ENCODE data around the gene GSTM4.

Gene GSTM4

GRCh38 chr1:109611308-109611990, 44.5 kb upstream of the GSTM4 start:
- Histone ChIP-seq H2BK12ac (ENCODE audit: low read length in 2 of 2) (no peak overlapping the region), H2BK120ac (ENCODE audit: low read depth, low read length) (no peak overlapping the region), H2BK15ac (ENCODE audit: low read depth, poor library complexity, severe bottlenecking) (no peak overlapping the region), H3K9me3 (ENCODE audit: control insufficient read depth, low read length) (no peaks in the 10 kb centered on the region), H3K4me1 (ENCODE audit: control insufficient read depth, insufficient read depth, low read depth, low read length) (peaks cover 10% of the 10 kb centered on the region), H3K14ac (ENCODE audit: low read length in 2 of 2) (no peak overlapping the region), H4K8ac (ENCODE audit: low read length) (no peak overlapping the region), H3K36me3 (ENCODE audit: control insufficient read depth in 1 of 2, insufficient read depth in 2 of 2, low read depth in 1 of 2, low read length in 2 of 2) (peaks cover 0 to under 1% of the 10 kb centered on the region in 2 experiments), H3K4ac (ENCODE audit: low read depth in 1 of 2, low read length in 2 of 2) (no peak overlapping the region), H4K91ac (ENCODE audit: low read length) (no peak overlapping the region), H3K18ac (ENCODE audit: low read depth in 1 of 2, low read length in 2 of 2) (no peak overlapping the region), H2AK5ac (ENCODE audit: low read length, severe bottlenecking) (peak overlapping the region; percentile 1), H3K27ac (ENCODE audit: low read length, poor library complexity, severe bottlenecking) (peak overlapping the region; percentile 20), H3K4me2 (ENCODE audit: low read length, poor library complexity, severe bottlenecking) (no peak overlapping the region), H3K27me3 (ENCODE audit: control insufficient read depth in 1 of 2, insufficient read depth in 1 of 2, low read length in 2 of 2) (no peaks in the 10 kb centered on the region), H3K4me3 (ENCODE audit: insufficient read depth in 1 of 2, low read depth in 1 of 2, low read length in 2 of 2) (no peak overlapping the region), H2BK5ac (ENCODE audit: low read depth, low read length, poor library complexity, severe bottlenecking) (no peak overlapping the region), H3K23ac (ENCODE audit: low read length in 2 of 2) (no peak overlapping the region), H3K9ac (ENCODE audit: low read length) (no peak overlapping the region), H2AFZ (ENCODE audit: low read depth, low read length) (no peak overlapping the region), H3K79me1 (replicated peaks; ENCODE audit: low read length, poor library complexity, severe bottlenecking) (peaks cover 4% of the 10 kb centered on the region)
- DNase-seq = no peak
- WGBS = 97% methylated on average over 12 of the region's 13 CpGs

GRCh38 chr1:109613361-109614147, 42.3 kb upstream of the GSTM4 start:
- Histone ChIP-seq H3K4me1 (ENCODE audit: control insufficient read depth, insufficient read depth, low read depth, low read length) (peaks cover 17% of the 10 kb centered on the region), H3K9me3 (ENCODE audit: control insufficient read depth, low read length) (no peaks in the 10 kb centered on the region), H3K9ac (ENCODE audit: low read length) (no peak overlapping the region), H2BK5ac (ENCODE audit: low read depth, low read length, poor library complexity, severe bottlenecking) (no peak overlapping the region), H2AFZ (ENCODE audit: low read depth, low read length) (no peak overlapping the region), H2BK15ac (ENCODE audit: low read depth, poor library complexity, severe bottlenecking) (no peak overlapping the region), H3K36me3 (ENCODE audit: control insufficient read depth in 1 of 2, insufficient read depth in 2 of 2, low read depth in 1 of 2, low read length in 2 of 2) (no peaks in the 10 kb centered on the region), H3K23ac (ENCODE audit: low read length in 2 of 2) (no peak overlapping the region), H3K27ac (ENCODE audit: low read length, poor library complexity, severe bottlenecking) (peak overlapping the region; percentile 33), H2AK5ac (ENCODE audit: low read length, severe bottlenecking) (peak overlapping the region; percentile 39), H3K4me2 (ENCODE audit: low read length, poor library complexity, severe bottlenecking) (no peak overlapping the region), H2BK120ac (ENCODE audit: low read depth, low read length) (no peak overlapping the region), H3K4ac (ENCODE audit: low read depth in 1 of 2, low read length in 2 of 2) (no peak overlapping the region), H3K79me1 (replicated peaks; ENCODE audit: low read length, poor library complexity, severe bottlenecking) (peaks cover 4% of the 10 kb centered on the region), H2BK12ac (ENCODE audit: low read length in 2 of 2) (no peak overlapping the region), H4K91ac (ENCODE audit: low read length) (no peak overlapping the region), H3K4me3 (ENCODE audit: insufficient read depth in 1 of 2, low read depth in 1 of 2, low read length in 2 of 2) (no peak overlapping the region), H3K14ac (ENCODE audit: low read length in 2 of 2) (no peak overlapping the region), H4K8ac (ENCODE audit: low read length) (no peak overlapping the region), H3K18ac (ENCODE audit: low read depth in 1 of 2, low read length in 2 of 2) (no peak overlapping the region), H3K27me3 (ENCODE audit: control insufficient read depth in 1 of 2, insufficient read depth in 1 of 2, low read length in 2 of 2) (no peaks in the 10 kb centered on the region)
- 89% methylated on average over 4 of the region's 7 CpGs for WGBS
- no peak for DNase-seq

GRCh38 chr1:109615879-109616278, 40.0 kb upstream of the GSTM4 start:
- Histone ChIP-seq H3K14ac (ENCODE audit: low read length in 2 of 2) (no peak overlapping the region), H3K27ac (ENCODE audit: low read length, poor library complexity, severe bottlenecking) (no peak overlapping the region), H3K18ac (ENCODE audit: low read depth in 1 of 2, low read length in 2 of 2) (no peak overlapping the region), H3K36me3 (ENCODE audit: control insufficient read depth in 1 of 2, insufficient read depth in 2 of 2, low read depth in 1 of 2, low read length in 2 of 2) (no peaks in the 10 kb centered on the region), H3K4ac (ENCODE audit: low read depth in 1 of 2, low read length in 2 of 2) (no peak overlapping the region), H2AFZ (ENCODE audit: low read depth, low read length) (no peak overlapping the region), H4K8ac (ENCODE audit: low read length) (peak overlapping the region; percentile 16), H2AK5ac (ENCODE audit: low read length, severe bottlenecking) (no peak overlapping the region), H2BK120ac (ENCODE audit: low read depth, low read length) (no peak overlapping the region), H3K4me3 (ENCODE audit: insufficient read depth in 1 of 2, low read depth in 1 of 2, low read length in 2 of 2) (no peak overlapping the region), H3K79me1 (replicated peaks; ENCODE audit: low read length, poor library complexity, severe bottlenecking) (peaks cover 10% of the 10 kb centered on the region), H4K91ac (ENCODE audit: low read length) (peak overlapping the region; percentile 30), H3K4me2 (ENCODE audit: low read length, poor library complexity, severe bottlenecking) (no peak overlapping the region), H3K9me3 (ENCODE audit: control insufficient read depth, low read length) (no peaks in the 10 kb centered on the region), H2BK15ac (ENCODE audit: low read depth, poor library complexity, severe bottlenecking) (no peak overlapping the region), H3K4me1 (ENCODE audit: control insufficient read depth, insufficient read depth, low read depth, low read length) (peaks cover 18% of the 10 kb centered on the region), H3K27me3 (ENCODE audit: control insufficient read depth in 1 of 2, insufficient read depth in 1 of 2, low read length in 2 of 2) (no peaks in the 10 kb centered on the region), H3K9ac (ENCODE audit: low read length) (no peak overlapping the region), H2BK12ac (ENCODE audit: low read length in 2 of 2) (no peak overlapping the region), H3K23ac (ENCODE audit: low read length in 2 of 2) (no peak overlapping the region), H2BK5ac (ENCODE audit: low read depth, low read length, poor library complexity, severe bottlenecking) (no peak overlapping the region)
- 26% methylated on average over 2 of the region's 3 CpGs for WGBS
- DNase-seq = peak; percentile 70

GRCh38 chr1:109616391-109616790, 39.5 kb upstream of the GSTM4 start:
- Histone ChIP-seq H3K4me3 (ENCODE audit: insufficient read depth in 1 of 2, low read depth in 1 of 2, low read length in 2 of 2) (no peak overlapping the region), H4K91ac (ENCODE audit: low read length) (no peak overlapping the region), H2AK5ac (ENCODE audit: low read length, severe bottlenecking) (peak overlapping the region; percentile 94), H2BK5ac (ENCODE audit: low read depth, low read length, poor library complexity, severe bottlenecking) (no peak overlapping the region), H3K27me3 (ENCODE audit: control insufficient read depth in 1 of 2, insufficient read depth in 1 of 2, low read length in 2 of 2) (no peaks in the 10 kb centered on the region), H2BK12ac (ENCODE audit: low read length in 2 of 2) (peak overlapping the region; percentile 4 to 63), H3K9me3 (ENCODE audit: control insufficient read depth, low read length) (no peaks in the 10 kb centered on the region), H2BK120ac (ENCODE audit: low read depth, low read length) (no peak overlapping the region), H3K36me3 (ENCODE audit: control insufficient read depth in 1 of 2, insufficient read depth in 2 of 2, low read depth in 1 of 2, low read length in 2 of 2) (peaks cover 0 to under 1% of the 10 kb centered on the region in 2 experiments), H2BK15ac (ENCODE audit: low read depth, poor library complexity, severe bottlenecking) (no peak overlapping the region), H3K14ac (ENCODE audit: low read length in 2 of 2) (no peak overlapping the region), H4K8ac (ENCODE audit: low read length) (no peak overlapping the region), H3K18ac (ENCODE audit: low read depth in 1 of 2, low read length in 2 of 2) (peak overlapping the region in 1 of 2 experiments; percentile 18), H3K4ac (ENCODE audit: low read depth in 1 of 2, low read length in 2 of 2) (no peak overlapping the region), H3K4me1 (ENCODE audit: control insufficient read depth, insufficient read depth, low read depth, low read length) (peaks cover 18% of the 10 kb centered on the region), H2AFZ (ENCODE audit: low read depth, low read length) (no peak overlapping the region), H3K23ac (ENCODE audit: low read length in 2 of 2) (no peak overlapping the region), H3K79me1 (replicated peaks; ENCODE audit: low read length, poor library complexity, severe bottlenecking) (peaks cover 10% of the 10 kb centered on the region), H3K27ac (ENCODE audit: low read length, poor library complexity, severe bottlenecking) (no peak overlapping the region), H3K4me2 (ENCODE audit: low read length, poor library complexity, severe bottlenecking) (no peak overlapping the region), H3K9ac (ENCODE audit: low read length) (no peak overlapping the region)
- DNase-seq = no peak
- WGBS = 85% methylated on average over 3 of the region's 3 CpGs

Data from mesenchymal stem cell (in vitro differentiated cells and primary cell).